Mucosa of stomach (tissue), 1 donor: ENCODE measurements around the gene NAXE.

ENCODE experiments used
- H3K27me3 ChIP-seq: one replicate; pipeline ENCODE4 v1.7.0; 2013; ENCODE audit warnings: mild to moderate bottlenecking, low read length; ENCODE audit not compliant: control insufficient read depth, insufficient read depth
- H3K36me3 ChIP-seq: one replicate; pipeline ENCODE4 v1.7.0; 2013; ENCODE audit warnings: low read length; ENCODE audit not compliant: control insufficient read depth, insufficient read depth
- H3K4me1 ChIP-seq: one replicate; pipeline ENCODE4 v1.7.0; 2013; ENCODE audit warnings: mild to moderate bottlenecking, low read length; ENCODE audit not compliant: control insufficient read depth, insufficient read depth
- H3K4me3 ChIP-seq: one replicate; pipeline ENCODE4 v1.7.0; 2013; ENCODE audit warnings: low read length
- H3K9ac ChIP-seq: one replicate; pipeline ENCODE4 v1.7.0; 2013; ENCODE audit warnings: mild to moderate bottlenecking, low read length, moderate library complexity
- H3K9me3 ChIP-seq: one replicate; pipeline ENCODE4 v1.7.0; 2013; ENCODE audit warnings: mild to moderate bottlenecking, low read length, moderate library complexity; ENCODE audit not compliant: control insufficient read depth
- donor health status: Pancreatic carcinoma.

The NAXE gene

GRCh38 chr1:156632355-156632754, 40.8 kb downstream of the NAXE start:
- Histone ChIP-seq H3K36me3 (no peaks in the 10 kb centered on the region), H3K9me3 (no peaks in the 10 kb centered on the region), H3K9ac (no peak overlapping the region), H3K4me1 (no peaks in the 10 kb centered on the region), H3K4me3 (no peak overlapping the region), H3K27me3 (peaks cover 44% of the 10 kb centered on the region)

GRCh38 chr1:156638189-156638985, 46.8 kb downstream of the NAXE start:
- no peak overlapping the region for H3K4me3 ChIP-seq
- peaks cover 71% of the 10 kb centered on the region for H3K27me3 ChIP-seq
- H3K4me1 ChIP-seq, result peaks cover 11% of the 10 kb centered on the region
- no peaks in the 10 kb centered on the region for H3K36me3 ChIP-seq
- no peak overlapping the region for H3K9ac ChIP-seq
- H3K9me3 ChIP-seq, result no peaks in the 10 kb centered on the region

DNA sequence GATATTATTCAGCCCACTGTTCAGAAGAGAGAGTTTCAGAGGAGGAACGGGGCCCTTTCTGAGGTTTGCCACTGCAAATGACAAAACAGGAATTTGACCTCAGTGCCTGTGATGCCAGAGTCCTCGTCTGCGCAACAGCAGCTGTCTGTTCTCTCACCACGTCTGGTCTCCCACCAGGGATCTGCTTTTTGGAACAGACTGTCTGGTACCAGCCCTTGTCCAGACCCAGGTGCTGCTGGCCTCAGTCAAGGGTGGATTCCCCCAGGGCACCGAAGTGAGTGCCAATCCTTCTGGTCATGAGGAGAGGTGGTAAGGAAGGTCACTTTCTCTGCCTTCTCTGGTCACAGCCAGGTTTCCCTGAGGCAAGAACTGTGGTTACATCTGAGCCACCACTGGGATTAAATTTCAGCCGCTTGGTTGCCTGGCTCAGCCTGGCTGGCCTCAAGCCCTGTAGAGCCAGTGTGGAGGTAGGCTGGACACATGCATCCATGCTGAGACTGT, 48.1 kb downstream of the NAXE start:
- H3K9ac ChIP-seq, result no peak overlapping the region
- H3K4me3 ChIP-seq, result no peak overlapping the region
- no peaks in the 10 kb centered on the region for H3K36me3 ChIP-seq
- no peaks in the 10 kb centered on the region for H3K9me3 ChIP-seq
- H3K27me3 ChIP-seq, result peaks cover 78% of the 10 kb centered on the region
- H3K4me1 ChIP-seq, result peaks cover 11% of the 10 kb centered on the region

- Histone ChIP-seq H3K4me3 (no peak overlapping the region), H3K9ac (no peak overlapping the region), H3K27me3 (peaks cover 87% of the 10 kb centered on the region)
Measured at GRCh38 chr1:156640842-156641706, 49.5 kb downstream of the NAXE start.

GRCh38 chr1:156641761-156642264, 50.2 kb downstream of the NAXE start, which contains the start of gene BCAN:
Gene BCAN (plus strand): TSS chr1:156642117. CDS start chr1:156646055, 3,938 bp downstream.
- Histone ChIP-seq H3K27me3 (peaks cover 90% of the 10 kb centered on the region), H3K4me1 (peaks cover 11% of the 10 kb centered on the region), H3K9ac (no peak within 1 kb of the TSS)

More at GRCh38 chr1:156640842-156641706, 49.5 kb downstream of the NAXE start:
- Histone ChIP-seq H3K36me3 (no peaks in the 10 kb centered on the region), H3K9me3 (no peaks in the 10 kb centered on the region), H3K4me1 (peaks cover 11% of the 10 kb centered on the region)

DNA sequence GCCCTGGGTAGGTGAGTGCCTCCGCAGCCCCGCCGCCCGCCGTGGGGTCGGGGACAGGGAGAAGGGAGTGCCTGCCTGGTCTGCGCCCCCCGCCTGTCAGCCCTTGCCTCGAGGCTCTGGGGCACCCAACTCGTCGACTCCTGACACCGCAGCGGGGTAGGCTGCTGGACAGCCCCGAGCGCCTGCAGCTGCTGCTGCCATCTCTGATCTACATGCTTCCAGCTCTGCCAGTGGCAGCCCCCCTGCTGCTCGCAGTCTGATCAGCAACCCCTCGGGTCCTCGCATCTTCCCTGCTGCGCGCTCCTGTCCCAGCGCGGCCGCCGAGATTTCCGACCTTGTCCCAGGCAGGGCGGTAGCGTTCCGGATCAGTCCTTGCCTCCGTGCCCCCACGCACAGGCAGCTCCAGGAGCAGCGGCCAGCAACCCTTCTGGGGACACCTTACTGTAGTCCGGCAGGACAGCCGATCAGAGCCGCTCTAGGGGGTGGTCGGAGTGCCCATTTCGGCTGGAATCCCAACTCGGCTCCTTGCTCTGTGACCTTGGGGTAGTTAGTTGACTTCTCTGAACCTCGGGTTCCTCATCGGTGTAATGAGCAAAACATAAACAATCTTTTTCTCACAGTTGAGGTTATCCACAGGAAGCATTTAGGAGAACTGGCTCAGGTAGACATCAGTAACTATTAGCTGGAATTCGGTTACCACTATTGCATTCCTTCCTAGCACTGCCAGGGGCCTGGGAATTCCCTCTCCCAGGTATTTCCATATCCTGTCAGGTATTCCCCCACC, 50.9 kb downstream of the NAXE start:
- no peaks in the 10 kb centered on the region for H3K36me3 ChIP-seq
- H3K27me3 ChIP-seq, result peaks cover 97% of the 10 kb centered on the region
- H3K9ac ChIP-seq, result no peak overlapping the region
- H3K4me3 ChIP-seq, result no peak overlapping the region
- H3K9me3 ChIP-seq, result no peaks in the 10 kb centered on the region
- peaks cover 11% of the 10 kb centered on the region for H3K4me1 ChIP-seq

More at GRCh38 chr1:156641761-156642264, 50.2 kb downstream of the NAXE start, which contains the start of gene BCAN:
- no peak within 1 kb of the TSS for H3K4me3 ChIP-seq
- H3K9me3 ChIP-seq, result no peaks in the 10 kb centered on the region
- no peaks in the 10 kb centered on the region for H3K36me3 ChIP-seq

- Histone ChIP-seq H3K9me3 (no peaks in the 10 kb centered on the region), H3K4me3 (no peak overlapping the region), H3K27me3 (peaks cover 99% of the 10 kb centered on the region), H3K4me1 (peaks cover 11% of the 10 kb centered on the region), H3K36me3 (no peaks in the 10 kb centered on the region), H3K9ac (no peak overlapping the region)
Measured at GRCh38 chr1:156643049-156643777, 51.6 kb downstream of the NAXE start.

- no peaks in the 10 kb centered on the region for H3K36me3 ChIP-seq
- H3K27me3 ChIP-seq, result peaks cover 96% of the 10 kb centered on the region
- H3K4me1 ChIP-seq, result peaks cover 11% of the 10 kb centered on the region
- no peak overlapping the region for H3K4me3 ChIP-seq
- H3K9ac ChIP-seq, result no peak overlapping the region
- H3K9me3 ChIP-seq, result no peaks in the 10 kb centered on the region
Measured at GRCh38 chr1:156643778-156644092, 52.2 kb downstream of the NAXE start.
